Ureter (tissue), 1 donor: ENCODE measurements around the gene SLC35C1. TPM values are rescaled to one million over a fixed set of nuclear protein-coding genes. Genes with fewer than 3 reads are reported as not detected.
"Not testable (repeated sequence)": the region's sequence is repeated elsewhere in the genome, so short reads cannot be mapped to it uniquely, and the experiment has no call there.

Experiments used
- DNase-seq: peaks from one replicate; pipeline ENCODE4 v3.0.0-alpha.2; 2020; ENCODE audit warnings: low spot score
- total RNA-seq: library from RNA; stranded (reverse); gene quantifications from one replicate; pipeline ENCODE4 v1.2.4, GENCODE V29; 2023
- donor health status: DM: yes; HTN: yes; CAD: no.

SLC35C1 gene
- total RNA-seq, 1 donor from 2014 or later = 30.4 TPM

DNA sequence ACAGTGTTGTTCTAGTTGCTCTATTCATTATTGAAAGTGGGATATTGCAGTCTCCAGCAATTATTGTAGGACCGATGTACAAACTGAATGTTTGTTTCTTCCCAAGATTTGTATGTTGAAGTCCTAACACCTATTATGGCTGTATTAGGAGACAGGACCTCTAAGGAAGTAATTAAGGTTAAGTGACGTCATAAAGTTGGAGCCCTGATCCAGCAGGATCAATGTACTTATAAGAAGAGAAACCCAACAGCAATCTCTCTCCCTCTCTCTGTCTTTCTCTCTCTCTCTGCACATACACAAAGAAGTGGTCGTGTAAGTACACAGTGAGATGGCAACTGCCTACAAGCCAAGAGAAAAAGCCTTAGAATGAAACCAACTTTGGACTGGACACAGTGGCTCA is 16.1 kb upstream of the SLC35C1 start:
- DNase-seq = no peak

DNA sequence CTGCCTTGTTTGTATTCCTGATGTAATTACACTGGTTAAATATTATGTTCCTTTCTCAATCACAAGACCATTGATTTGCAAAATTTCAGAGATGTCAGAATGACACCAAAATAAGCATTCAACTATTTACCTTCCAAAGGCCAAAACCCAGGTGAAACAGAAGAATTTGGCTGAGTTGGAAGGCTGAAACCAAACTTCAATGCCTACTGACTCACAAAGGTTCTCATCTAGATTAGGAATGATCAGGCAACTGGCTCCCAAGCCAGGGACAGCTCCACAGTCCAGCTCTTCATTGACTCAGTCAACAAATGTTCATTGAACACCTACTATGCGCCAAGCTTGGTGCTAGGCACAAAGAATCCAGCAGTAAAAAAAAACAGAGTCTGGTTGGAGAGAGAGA is 13.4 kb upstream of the SLC35C1 start:
- no peak for DNase-seq

DNA sequence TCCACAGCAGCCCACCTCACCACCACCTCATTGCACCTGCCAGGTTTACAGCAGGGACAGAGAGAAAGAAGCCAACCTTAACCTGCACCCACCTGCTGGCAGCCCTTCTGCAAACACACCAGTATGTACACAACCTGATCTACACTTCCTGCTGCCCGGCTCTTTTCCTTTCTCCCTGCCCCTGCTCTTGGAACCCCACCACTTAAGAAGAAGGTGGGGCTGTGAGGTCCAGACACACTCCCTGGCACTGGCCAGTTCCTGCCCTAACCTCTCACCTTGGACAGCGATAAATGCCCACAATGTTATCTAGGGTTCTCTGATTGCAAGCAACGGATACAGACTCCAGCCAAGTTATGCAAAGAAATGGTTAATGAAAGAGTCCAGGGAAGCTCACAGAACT is 10.8 kb upstream of the SLC35C1 start:
- no peak for DNase-seq

DNA sequence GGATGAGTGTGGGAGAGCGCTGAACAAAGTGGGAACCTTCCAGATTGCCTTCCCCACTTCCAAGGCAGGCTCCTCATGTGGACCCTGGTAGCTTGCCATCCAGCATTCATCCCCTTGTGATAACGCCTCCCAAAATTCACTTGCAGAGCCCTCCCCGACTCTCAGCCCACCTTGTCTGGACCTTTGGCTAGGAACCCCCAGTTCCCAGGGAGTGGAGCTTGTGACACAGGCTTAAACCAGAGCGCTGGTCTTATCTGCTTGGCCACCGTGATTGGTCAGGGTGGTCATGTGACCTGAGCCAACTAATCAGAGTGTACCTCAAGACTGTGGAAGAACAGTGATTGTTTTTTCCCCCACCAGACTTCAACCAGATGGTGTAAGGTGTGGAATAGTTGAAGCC is 9.6 kb upstream of the SLC35C1 start:
- no peak for DNase-seq

DNA sequence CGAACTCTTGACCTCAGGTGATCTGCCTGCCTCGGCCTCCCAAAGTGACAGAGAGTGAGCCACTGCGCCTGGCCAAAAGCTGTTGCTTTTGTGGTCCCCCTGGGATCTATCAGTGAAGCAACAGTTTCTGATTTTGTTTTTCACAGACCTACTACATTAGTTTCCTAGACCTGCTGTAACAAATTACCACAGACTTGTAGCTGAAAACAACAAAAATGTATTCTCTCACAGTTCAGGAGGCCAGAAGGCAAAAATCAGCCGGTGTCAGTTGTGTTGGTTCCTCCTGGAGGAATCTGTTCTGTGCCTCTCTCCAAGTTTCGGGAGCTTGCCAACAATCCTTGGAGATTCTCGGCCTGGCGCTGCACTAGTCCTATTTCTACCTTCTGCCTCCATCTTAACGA is 8.5 kb upstream of the SLC35C1 start:
- DNase-seq = no peak

DNA sequence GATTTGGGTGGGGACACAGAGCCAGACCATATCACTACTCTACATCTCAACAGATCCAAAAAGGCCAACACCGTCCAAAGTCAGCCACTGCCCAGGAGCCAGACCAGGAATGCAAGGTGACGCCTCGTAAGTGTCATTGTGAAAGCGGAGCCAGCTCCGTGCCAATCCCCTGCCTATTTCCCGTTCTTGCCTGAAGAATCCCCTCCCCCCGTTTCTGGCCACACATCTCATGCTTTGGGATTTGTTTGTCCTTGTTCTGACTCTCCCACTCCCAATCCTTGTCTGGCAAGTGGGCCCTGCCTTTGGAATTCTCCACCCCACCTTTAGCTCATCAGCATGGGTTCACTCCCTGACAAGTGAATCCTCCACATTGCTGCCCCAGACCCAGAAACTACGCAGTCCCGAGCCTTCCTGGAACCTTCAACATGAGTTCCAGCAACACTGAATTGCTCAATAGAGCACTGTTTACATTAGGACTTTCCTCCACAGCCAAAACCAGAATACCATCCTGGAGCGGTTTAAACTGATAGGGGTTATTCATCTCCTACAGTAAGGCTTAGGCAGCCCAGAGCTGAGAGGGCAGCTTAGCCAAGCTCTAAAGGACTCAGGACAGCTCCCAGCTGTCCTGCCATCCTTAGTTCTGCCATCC is 6.0 kb upstream of the SLC35C1 start:
- no peak for DNase-seq

DNA sequence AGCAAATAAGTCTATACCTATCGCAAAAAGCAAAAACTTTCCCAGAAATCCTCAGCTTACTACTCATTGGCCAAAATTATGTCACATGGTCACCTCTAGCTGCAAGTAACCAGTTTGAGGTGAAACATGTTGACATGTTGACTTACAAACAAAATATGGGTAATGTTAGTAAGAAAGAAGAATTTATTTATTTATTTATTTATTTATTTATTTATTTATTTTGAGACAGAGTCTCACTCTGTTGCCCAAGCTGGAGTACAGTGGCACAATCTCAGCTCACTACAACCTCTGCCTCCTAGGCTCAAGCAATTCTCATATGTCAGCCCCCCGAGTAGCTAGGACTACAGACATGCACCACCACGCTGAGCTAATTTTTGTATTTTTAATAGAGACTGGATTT is 5.4 kb upstream of the SLC35C1 start:
- DNase-seq = no peak

DNA sequence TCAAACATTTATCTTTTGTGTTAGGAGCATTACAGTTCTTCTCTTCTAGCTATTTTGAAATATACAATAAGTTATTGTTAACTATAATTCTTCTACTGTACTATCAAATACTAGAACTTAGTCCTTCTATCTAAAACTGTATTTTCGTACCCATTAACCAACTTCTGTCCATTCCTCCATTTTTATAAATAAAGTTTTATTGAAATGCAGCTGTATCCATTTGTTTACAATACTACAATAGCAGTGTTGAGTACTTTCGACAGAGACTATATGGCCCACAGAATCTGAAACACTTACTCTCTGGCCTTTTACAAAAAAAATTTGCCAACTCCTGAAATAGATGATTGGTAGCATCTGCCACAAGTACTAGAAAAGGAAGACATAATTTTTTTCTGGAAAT is 4.7 kb upstream of the SLC35C1 start:
- DNase-seq = no peak

DNA sequence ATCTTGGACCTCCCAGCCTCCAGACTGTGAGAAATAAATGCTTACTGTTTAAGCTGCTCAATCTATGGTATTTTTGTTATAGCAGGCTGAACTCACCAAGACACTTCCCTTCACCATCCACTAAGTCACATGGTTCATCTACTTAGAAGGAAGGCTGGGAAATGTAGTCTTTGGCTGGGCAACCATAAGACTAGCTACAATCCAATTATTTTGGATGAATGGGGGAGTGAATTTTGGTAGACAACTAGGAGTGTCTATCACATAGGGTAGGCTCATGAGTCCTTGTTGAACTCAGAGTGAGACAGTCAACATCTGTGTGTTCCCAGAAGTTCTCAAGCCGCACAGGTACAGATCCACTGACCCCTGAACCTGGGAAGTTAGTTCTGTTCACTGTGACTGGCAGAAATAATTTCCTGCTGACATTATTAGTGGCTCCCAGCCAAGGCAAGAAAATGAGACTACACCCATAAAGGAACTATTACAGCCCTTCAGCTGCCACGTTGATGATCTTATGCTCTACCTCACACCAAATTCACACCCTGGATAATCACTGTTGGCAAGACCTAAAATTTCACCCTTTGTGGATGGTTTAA is 3.1 kb upstream of the SLC35C1 start:
- no peak for DNase-seq

DNA sequence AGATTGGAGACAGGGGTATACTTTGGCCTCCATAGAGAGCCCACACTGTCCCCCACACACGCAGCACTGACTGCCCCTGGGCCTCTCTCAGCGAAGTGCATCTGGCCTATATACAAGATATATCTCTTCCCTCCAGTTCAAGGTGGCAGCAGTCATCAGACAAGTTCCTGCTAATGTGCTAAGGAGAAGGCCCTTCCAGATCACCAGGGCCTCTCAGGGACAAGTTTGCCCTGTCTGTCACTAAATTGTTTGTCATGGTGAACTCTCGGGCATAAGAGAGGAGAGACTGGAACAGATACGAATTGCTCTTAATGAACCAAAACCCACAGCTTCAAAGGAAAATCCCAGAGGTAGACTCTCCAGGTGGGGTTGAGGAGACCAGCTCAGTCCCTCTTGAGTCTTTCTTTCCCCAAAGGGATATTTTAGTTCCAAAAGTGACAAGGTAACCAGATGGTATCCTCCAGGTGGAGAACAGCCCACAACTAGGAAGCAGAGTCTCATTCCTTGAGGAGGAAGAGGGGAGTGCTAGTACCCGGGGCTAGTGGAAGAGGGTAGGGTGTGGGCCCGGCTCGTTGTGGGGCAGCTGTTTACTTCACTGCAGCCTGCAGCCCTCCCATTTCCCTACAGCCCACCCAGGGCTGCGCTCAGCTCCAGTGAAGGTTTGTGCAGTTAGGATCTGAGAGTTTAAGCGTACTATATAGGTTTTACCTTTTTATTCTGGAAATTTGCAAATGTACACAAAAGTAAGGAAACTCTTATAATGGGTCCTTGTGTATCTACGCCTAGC is 2.2 kb upstream of the SLC35C1 start:
- no peak for DNase-seq

DNA sequence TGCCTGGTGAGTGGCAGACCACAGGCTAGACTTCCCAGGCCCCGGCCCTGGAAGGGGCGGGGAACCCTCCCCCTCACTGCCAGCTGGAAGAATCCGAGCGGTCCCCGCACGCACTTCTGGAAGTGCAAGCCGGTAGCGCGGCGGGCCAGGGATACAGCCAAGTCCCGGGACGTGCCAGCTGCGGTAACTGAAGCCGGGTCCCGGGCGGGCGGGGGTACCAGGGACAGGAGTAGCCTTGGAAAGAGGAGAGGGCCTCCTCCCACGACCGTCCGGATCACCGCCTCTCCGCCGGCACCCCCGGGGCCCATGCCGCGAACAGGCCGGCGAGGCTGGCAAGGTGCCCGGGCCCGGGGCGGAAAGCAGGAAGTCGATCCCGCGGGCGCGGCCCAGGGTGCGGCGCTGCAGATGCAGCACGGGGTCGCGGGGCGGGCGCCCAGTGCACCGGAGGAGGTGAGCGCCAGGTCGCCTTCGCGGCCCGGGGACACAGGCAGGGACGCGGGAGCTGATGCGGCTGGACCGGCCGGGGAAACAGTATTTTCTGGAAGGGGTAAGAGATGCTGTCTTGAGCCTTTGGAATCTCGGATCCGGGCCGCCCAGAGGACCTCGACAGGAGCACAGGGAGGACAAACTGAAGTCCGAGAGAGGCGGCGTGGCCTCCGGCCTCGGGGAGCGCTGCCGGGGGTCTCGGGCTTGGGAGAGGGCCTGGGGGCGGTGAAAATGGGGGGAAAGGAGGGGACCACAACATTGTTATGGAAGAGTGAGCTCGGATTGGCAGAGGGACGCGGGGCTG is 783 bp upstream of the SLC35C1 start:
- peak; percentile 88 for DNase-seq

DNA sequence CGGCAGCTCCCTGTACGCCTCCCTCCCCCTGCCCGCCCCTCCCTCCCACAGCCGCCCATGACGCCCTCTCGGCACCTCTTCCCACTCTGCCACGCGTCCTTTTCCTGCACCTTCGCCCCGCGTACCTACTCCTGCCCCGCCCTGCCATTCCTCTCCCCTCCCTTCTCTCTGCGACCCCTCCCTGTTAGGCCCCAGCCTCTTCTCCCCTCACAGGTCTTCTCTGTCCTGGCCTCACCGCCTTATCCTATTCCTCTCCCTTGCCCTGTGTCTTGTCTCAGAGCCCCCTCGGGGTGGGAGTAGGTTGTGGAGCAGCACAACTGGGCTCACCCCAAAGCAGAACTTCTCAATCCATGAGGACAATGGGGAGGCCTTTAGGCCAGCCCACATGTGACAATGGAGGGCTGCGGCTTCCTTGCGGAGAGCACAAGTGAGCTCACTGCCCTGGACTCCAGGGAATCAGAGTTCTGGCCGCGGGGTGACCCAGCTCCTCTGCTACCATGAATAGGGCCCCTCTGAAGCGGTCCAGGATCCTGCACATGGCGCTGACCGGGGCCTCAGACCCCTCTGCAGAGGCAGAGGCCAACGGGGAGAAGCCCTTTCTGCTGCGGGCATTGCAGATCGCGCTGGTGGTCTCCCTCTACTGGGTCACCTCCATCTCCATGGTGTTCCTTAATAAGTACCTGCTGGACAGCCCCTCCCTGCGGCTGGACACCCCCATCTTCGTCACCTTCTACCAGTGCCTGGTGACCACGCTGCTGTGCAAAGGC is 539 bp downstream of the SLC35C1 start:
- DNase-seq = peak; percentile 64

DNA sequence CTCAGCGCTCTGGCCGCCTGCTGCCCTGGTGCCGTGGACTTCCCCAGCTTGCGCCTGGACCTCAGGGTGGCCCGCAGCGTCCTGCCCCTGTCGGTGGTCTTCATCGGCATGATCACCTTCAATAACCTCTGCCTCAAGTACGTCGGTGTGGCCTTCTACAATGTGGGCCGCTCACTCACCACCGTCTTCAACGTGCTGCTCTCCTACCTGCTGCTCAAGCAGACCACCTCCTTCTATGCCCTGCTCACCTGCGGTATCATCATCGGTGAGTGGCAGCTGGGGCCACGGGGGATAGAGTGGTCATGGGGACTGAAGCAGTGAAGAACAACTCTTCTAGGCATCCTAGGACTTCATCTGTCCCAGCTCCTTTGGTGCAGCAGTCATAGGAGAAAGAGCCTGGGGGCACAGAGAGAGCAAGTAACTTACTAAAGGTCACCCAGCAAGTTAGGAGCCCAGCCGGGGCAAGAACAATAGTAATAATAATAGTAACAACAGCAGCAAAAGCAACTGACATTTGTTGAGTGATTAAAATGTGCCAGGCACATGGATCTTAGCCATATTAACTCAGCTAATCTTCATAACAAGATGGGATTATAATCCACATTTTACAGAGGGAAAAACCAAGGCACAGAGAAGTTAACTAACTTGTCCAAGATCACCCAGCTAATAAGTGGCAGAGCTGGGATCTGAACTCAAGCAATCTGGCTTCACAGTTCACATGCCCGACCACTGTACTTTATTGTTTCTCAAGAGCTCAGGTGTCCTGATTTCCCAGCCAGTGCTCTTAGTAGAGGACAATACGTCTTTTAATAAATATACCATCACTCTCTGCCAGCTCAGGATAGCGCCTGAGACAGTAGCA is 1.4 kb downstream of the SLC35C1 start:
- no peak for DNase-seq

DNA sequence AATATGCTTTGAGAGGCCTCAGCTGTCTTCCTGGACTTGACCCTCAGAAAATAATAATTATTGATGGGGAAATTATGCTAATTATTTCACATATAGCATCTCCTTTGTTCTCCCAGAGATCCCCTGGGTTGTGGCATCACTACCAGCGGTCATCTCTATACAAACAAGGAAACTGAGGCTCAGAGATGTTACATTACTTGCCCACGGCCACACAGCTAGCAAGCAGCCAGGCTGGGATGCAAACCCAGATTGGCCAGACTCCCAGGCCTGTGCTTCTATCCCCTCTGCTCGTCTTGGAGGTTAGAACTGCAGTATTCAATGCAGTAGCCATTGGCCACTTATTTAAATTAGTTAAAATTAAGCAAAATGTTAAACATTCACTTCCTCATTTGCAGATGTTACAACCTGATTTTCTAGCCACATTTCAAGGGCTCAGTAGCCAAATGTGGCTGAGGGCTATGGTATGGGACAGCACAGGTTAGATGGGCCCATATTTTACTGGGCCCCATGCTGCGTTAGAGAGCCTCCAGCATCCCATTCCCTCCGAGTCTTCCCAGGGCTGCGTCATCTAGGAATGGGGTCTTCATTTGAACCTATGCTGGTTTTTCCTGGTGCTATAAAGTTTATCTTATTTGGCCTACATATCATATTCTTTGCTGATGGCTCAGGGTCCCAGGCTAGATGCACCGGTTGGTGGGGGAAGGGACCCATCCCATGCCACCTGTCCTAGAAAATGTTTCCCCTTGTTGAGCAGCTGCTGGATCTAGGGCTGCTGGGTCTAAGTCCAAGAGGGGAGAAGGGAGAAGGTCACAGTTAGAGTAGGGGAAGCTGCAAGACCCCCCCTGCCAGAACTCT is 2.2 kb downstream of the SLC35C1 start:
- DNase-seq = no peak

DNA sequence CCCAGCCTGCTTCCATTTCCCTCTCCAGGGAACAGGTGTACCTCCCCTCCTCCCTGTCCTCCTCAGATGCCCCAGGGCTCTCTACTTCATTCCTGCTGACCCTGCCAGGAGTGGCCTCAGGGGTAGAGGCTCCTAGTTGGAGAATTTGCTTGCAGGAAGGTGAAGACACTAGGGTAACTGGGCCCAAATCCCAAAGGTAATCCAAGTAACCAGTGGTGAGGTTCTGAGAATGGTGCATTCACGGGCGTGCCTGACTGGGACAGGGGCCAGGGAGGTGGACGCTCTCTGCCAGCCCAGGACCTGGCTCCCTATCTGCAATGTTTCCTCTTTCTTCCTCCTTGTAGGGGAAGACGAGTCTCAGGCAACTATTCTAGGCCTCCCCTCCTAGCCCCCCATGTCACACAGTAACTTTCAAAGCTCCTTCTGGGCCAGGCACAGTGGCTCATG is 2.9 kb downstream of the SLC35C1 start:
- DNase-seq = no peak

DNA sequence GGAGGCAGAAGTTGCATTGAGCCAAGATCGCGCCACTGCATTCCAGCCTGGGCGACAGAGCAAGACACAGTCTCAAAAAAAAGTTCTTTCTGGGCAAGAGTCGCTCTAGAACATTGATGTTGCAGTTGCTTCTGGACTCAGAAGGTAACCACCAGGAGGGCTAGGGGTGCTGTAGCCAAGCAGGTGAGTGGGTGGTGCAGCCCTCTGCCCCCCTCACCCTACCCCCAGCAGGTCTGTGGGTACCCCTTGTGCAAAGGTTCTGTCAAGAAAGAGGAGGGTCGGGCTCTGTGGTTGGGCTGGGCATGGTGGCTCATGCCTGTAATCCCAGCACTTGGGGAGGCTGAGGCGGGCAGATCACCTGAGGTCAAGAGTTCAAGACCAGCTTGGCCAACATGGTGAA is 3.5 kb downstream of the SLC35C1 start:
- not testable (repeated sequence) for DNase-seq

DNA sequence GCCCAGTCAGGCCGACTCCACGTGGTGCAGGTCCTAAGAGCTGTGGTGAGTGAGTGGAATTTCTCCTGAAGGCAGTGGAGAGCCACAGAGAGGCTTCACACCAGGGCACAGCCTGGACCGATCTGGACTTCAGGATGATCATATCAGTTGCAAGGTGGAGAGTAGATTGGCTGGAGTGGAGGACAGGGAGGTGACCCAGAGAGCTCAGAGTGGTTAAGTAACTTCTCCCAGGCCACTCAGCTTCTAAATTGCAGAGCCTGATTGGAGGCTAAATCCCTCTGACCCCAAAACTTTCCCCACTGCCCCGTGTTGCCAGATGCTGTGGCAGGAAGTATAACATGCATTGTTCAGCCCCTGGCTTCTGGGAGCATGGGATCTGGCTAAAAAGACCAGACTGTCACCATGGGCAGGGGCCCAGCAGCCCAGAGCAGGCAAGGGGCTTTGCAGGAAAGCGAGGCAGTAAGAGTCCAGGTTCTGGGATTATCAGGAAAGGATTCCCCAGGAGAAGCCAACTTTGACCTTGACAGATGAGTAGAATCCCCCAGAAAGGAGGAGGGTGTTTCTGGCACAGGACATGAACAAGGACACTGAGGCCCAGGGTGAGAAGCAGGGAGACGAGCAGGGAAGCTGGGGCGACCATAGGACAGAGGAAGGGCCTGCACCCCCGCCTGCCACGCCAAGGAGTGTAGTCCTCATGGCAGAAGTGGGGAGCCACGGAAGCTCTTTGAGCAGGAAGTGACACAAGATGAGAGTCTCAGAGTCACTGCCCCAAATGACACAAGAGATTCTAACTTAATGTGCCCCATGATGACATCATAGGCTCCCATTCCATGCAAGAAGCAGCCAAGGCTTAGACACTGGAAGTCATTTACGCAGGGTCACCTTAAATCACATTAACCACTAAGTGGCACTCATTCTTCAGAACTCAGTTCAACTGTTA is 4.8 kb downstream of the SLC35C1 start:
- DNase-seq = no peak

DNA sequence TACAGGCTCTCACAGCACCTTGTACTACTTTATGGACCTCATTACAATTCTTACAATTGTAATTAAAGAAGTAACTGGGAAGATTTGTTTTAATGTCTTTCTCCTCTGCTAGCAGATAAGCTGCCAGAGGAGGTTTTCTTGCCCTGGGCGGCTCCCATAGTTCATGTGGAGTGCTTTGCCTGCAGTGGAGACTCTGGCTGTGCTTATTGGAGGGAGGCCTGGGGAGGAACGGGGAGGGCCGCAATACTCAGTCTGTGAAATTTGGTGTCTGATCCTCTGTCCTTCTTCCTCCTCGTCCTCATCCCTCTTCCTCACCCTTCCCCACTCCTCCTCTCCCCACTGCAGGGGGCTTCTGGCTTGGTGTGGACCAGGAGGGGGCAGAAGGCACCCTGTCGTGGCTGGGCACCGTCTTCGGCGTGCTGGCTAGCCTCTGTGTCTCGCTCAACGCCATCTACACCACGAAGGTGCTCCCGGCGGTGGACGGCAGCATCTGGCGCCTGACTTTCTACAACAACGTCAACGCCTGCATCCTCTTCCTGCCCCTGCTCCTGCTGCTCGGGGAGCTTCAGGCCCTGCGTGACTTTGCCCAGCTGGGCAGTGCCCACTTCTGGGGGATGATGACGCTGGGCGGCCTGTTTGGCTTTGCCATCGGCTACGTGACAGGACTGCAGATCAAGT is 5.6 kb downstream of the SLC35C1 start:
- DNase-seq = no peak
